ENCODE measurements around the gene MS4A6E.

The MS4A6E gene

DNA sequence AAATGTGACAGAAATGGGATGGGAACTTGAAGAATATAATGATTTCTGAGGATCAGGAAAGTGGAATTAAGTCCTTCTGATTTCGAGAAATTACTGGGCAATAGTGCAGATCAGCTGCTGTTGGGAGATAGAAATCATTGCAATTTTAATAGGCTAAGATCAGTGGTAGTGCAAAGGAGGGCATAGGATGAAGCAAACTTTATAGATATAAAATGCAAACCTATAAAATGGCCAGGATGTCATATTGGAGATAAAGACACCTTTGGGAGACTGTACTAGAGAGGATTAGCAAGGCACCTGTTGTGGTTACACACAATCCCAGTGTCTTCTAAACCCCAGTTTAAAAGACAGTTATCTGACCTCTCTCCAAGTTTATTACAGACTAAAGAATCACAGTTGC, 44.8 kb downstream of the MS4A6E start:
- no peak overlapping the region for H3K4me3 ChIP-seq (replicated peaks; ENCODE audit: low read depth, low read length)
- DNase-seq (ENCODE audit: extremely low read depth, low read depth) = no peak
- TF ChIP-seq, protein P1, sequence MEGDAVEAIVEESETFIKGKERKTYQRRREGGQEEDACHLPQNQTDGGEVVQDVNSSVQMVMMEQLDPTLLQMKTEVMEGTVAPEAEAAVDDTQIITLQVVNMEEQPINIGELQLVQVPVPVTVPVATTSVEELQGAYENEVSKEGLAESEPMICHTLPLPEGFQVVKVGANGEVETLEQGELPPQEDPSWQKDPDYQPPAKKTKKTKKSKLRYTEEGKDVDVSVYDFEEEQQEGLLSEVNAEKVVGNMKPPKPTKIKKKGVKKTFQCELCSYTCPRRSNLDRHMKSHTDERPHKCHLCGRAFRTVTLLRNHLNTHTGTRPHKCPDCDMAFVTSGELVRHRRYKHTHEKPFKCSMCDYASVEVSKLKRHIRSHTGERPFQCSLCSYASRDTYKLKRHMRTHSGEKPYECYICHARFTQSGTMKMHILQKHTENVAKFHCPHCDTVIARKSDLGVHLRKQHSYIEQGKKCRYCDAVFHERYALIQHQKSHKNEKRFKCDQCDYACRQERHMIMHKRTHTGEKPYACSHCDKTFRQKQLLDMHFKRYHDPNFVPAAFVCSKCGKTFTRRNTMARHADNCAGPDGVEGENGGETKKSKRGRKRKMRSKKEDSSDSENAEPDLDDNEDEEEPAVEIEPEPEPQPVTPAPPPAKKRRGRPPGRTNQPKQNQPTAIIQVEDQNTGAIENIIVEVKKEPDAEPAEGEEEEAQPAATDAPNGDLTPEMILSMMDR (IDR thresholded peaks at IDR 0.05; ENCODE audit: low read depth, low read length, missing control alignments) = no peak

DNA sequence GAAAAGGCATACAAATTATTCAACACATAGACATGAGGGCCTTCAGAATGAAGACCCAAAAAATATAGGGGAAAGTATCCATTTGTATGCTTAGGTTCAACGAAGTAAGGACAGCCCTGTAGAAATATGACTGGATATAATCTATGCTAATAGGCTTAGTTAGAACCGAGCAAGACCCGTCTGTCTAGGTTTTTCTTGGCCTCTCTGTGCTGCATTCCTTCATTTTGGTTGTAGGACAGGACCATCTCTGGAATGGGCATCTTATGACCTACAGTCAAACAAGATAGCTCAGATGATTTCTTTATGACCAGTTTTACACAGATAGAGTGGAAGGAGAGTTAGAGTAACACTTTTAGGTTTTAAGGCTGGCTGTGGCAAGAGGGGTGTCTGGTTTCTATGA, 45.7 kb downstream of the MS4A6E start:
- TF ChIP-seq, protein P1 (IDR thresholded peaks at IDR 0.05; ENCODE audit: low read depth, low read length, missing control alignments) = no peak
- no peak for DNase-seq (ENCODE audit: extremely low read depth, low read depth)
- no peak overlapping the region for H3K4me3 ChIP-seq (replicated peaks; ENCODE audit: low read depth, low read length)

DNA sequence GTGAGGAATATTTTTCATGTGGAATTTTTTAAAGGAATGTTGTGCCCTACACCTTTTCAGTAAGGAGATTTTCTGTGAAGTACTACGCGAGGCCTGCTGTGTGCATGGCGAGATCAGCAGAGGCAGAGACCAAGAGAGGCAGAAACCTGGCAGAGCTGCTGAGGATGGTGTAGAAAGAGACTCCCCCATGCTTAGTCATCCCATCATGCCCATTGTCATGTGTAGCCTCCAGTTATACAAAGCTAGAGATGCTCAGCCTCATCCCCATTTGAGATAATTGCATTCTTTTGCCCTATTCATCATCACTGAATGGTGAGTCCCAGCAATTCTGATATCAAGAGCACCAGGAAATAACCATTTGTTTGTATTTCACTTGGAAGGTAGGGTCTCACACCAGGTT, 48.3 kb downstream of the MS4A6E start:
- TF ChIP-seq, protein P1 (IDR thresholded peaks at IDR 0.05; ENCODE audit: low read depth, low read length, missing control alignments) = no peak
- DNase-seq (ENCODE audit: extremely low read depth, low read depth) = no peak
- H3K4me3 ChIP-seq (replicated peaks; ENCODE audit: low read depth, low read length) = no peak overlapping the region

DNA sequence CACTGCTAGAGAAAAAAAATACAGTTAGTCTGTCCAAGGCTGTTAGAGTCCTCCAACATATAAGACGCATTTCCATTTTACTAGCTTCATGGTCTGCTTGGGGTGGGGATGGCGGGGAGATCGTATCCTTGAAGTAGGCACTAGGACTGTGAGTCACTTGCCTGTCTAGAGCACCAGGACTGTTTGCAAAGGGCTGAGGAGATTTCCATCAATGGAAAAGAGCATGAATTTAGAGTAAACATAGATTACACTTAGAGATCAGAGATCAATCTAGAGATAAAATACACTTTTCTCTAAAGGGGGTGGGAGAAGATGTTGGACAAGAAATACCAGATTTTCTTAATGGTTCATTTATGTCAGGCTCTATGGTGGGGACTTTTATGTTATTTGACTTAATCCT, 49.5 kb downstream of the MS4A6E start:
- TF ChIP-seq, protein P1 (IDR thresholded peaks at IDR 0.05; ENCODE audit: low read depth, low read length, missing control alignments) = no peak
- no peak for DNase-seq (ENCODE audit: extremely low read depth, low read depth)

DNA sequence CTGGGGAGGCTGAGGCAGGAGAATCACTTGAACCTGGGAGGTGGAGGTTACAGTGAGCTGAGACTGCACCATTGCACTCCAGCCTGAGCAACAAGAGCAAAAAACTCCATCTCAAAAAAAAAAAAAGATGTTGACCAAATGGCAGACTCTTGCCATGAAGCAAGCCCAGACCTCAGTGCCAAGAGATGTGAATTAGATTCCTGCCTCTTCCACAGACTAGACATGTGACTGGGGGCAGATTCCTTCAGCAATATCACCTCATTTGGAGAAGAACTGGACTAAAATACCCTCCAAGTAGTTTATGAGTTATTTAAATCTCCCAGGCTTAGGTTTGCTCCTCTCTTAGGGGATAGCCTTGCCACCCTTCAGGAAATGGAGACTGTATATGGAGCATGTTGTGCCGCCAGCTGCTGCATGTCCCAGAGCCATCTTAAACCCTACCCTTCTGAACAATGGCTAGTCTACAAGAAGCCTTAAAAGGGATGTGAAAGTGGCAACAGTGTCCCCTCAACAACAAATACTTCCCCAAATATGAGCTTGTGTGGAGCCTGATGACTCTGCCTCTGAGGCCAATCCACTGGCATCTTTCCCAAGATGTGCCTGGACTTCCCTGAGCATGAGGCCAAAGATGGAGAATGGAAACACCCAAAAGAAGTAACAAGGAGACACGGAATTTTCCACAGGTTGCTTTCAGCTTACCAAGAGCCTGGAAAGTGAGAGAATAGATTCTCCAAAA, 50.5 kb downstream of the MS4A6E start:
- no peak overlapping the region for H3K4me3 ChIP-seq (replicated peaks; ENCODE audit: low read depth, low read length)
- TF ChIP-seq, protein P1 (IDR thresholded peaks at IDR 0.05; ENCODE audit: low read depth, low read length, missing control alignments) = no peak
- DNase-seq (ENCODE audit: extremely low read depth, low read depth) = no peak

More for the DNA sequence above, 49.5 kb downstream of the MS4A6E start:
- no peak overlapping the region for H3K4me3 ChIP-seq (replicated peaks; ENCODE audit: low read depth, low read length)

DNA sequence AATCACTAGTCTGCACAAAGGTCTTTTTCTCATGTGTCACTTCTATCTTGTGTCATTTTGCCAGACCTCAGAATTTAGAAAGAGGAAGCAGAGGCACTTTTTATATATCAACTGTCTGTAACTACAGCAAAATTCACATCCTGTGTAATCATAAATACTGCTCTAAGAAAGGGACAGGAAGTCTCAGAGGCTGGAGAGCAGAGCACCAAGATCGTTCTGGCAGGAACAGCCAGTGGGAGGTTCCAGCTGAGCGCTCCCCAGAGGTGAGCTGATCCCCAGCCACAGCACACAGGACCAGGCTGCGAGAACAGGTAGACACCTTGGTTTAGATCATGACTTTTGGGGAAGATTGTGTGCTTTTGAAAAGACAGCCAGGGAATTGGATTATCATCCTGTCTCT, 51.3 kb downstream of the MS4A6E start, which contains the start of gene MS4A7:
MS4A7 (plus strand) TSS at position 179 of the 400 bp plus-strand sequence. CDS start 4,610 bp downstream, outside the sequence.
- DNase-seq (ENCODE audit: extremely low read depth, low read depth) = no peak
- no peak within 1 kb of the TSS for H3K4me3 ChIP-seq (replicated peaks; ENCODE audit: low read depth, low read length)
- TF ChIP-seq, protein P1 (IDR thresholded peaks at IDR 0.05; ENCODE audit: low read depth, low read length, missing control alignments) = no peak

All from HFF-Myc (cell line).